MM.1S (cell line): ENCODE results near the gene SULT1A1.

Experiments
- DNase-seq: peaks from one replicate; pipeline ENCODE4 v3.0.0-alpha.2; 2015
- H2AFZ ChIP-seq: fragments of 300-600 bp; sonication (generic); 2 replicates; pipeline ENCODE4 v1.6.0; 2016; ENCODE audit warnings: antibody characterized with exemption, low read length
- H3F3A ChIP-seq: fragments of 300-600 bp; sonication (generic); 2 replicates; pipeline ENCODE4 v1.6.1; 2016; ENCODE audit warnings: mild to moderate bottlenecking, antibody characterized with exemption, low read length, moderate library complexity, mixed read lengths; ENCODE audit not compliant: insufficient read depth
- H3K27ac ChIP-seq: fragments of 300-600 bp; sonication (generic); 2 replicates; pipeline ENCODE4 v1.5.1; 2016; ENCODE audit warnings: mild to moderate bottlenecking, low read length
- H3K27me3 ChIP-seq: fragments of 300-600 bp; sonication (generic); replicated peaks from 2 replicates; pipeline ENCODE4 v1.6.0; 2016; ENCODE audit warnings: low read length; ENCODE audit not compliant: insufficient read depth
- H3K36me3 ChIP-seq: fragments of 300-600 bp; sonication (generic); replicated peaks from 2 replicates; pipeline ENCODE4 v1.6.1; 2016; ENCODE audit warnings: mild to moderate bottlenecking, low read length, mixed read lengths; ENCODE audit not compliant: insufficient read depth
- H3K4me1 ChIP-seq: fragments of 300-600 bp; sonication (generic); 2 replicates; pipeline ENCODE4 v1.6.1; 2016; ENCODE audit warnings: low read length, mixed read lengths
- H3K4me2 ChIP-seq: fragments of 300-600 bp; sonication (generic); 2 replicates; pipeline ENCODE4 v1.6.0; 2016; ENCODE audit warnings: low read depth, low read length
- H3K4me3 ChIP-seq: fragments of 300-600 bp; sonication (generic); 2 replicates; pipeline ENCODE4 v1.5.1; 2016; ENCODE audit warnings: low read length, mixed read lengths
- H3K79me2 ChIP-seq: fragments of 300-600 bp; sonication (generic); 2 replicates; pipeline ENCODE4 v1.6.1; 2016; ENCODE audit warnings: mixed run types, low read length, mixed read lengths
- H3K9ac ChIP-seq: fragments of 300-600 bp; sonication (generic); 2 replicates; pipeline ENCODE4 v1.6.1; 2016; ENCODE audit warnings: low read length, mixed read lengths
- H3K9me2 ChIP-seq: fragments of 300-600 bp; sonication (generic); replicated peaks from 2 replicates; pipeline ENCODE4 v1.6.1; 2016; ENCODE audit warnings: mild to moderate bottlenecking, low read length, mixed read lengths; ENCODE audit not compliant: insufficient read depth
- H3K9me3 ChIP-seq: fragments of 300-600 bp; sonication (generic); replicated peaks from 2 replicates; pipeline ENCODE4 v1.6.1; 2016; ENCODE audit warnings: mild to moderate bottlenecking, low read length, mixed read lengths; ENCODE audit not compliant: insufficient read depth
- H4K20me1 ChIP-seq: fragments of 300-600 bp; sonication (generic); 2 replicates; pipeline ENCODE4 v1.6.1; 2016; ENCODE audit warnings: mild to moderate bottlenecking, low read length, moderate library complexity, mixed read lengths; ENCODE audit not compliant: insufficient read depth
- CTCF ChIP-seq: fragments of 300-600 bp; sonication (generic); IDR thresholded peaks from 2 replicates; pipeline ENCODE4 v1.5.1; 2016; ENCODE audit warnings: antibody characterized with exemption, low read length, mixed read lengths
- EZH2 ChIP-seq: fragments of 300-600 bp; sonication (generic); optimal IDR thresholded peaks from 2 replicates; pipeline ENCODE3; 2017; ENCODE audit warnings: low read depth, mild to moderate bottlenecking, antibody characterized with exemption, low read length, mixed read lengths
- EZH2phosphoT487 ChIP-seq: fragments of 300-600 bp; sonication (generic); IDR thresholded peaks from 2 replicates; pipeline ENCODE4 v1.6.1; 2018; ENCODE audit warnings: antibody characterized with exemption, low read length

The SULT1A1 gene

GRCh38 chr16:28555561-28555960 is 54.3 kb downstream of the SULT1A1 start:
- H3K79me2 ChIP-seq: peaks cover 15% of the 10 kb centered on the region

More at GRCh38 chr16:28555561-28555960, 54.3 kb downstream of the SULT1A1 start:
- Histone ChIP-seq H3K27ac (no peak overlapping the region), H3K4me2 (no peak overlapping the region), H3F3A (no peaks in the 10 kb centered on the region), H3K9ac (no peak overlapping the region), H3K4me1 (no peaks in the 10 kb centered on the region), H3K27me3 (no peaks in the 10 kb centered on the region), H3K9me2 (no peaks in the 10 kb centered on the region), H4K20me1 (no peaks in the 10 kb centered on the region), H2AFZ (no peak overlapping the region), H3K4me3 (no peak overlapping the region), H3K36me3 (no peaks in the 10 kb centered on the region), H3K9me3 (no peaks in the 10 kb centered on the region)
- TF ChIP-seq CTCF (no peak), EZH2 (no peak), EZH2phosphoT487 (no peak)
- no peak for DNase-seq
